Hair follicular keratinocyte (primary cell): ENCODE measurements around the gene RGN. TPM values are rescaled to one million over a fixed set of nuclear protein-coding genes. Genes with fewer than 3 reads are reported as not detected.

Source experiments
- total RNA-seq: library from RNA; depleted of rRNA; stranded (reverse); fragments of >200 nt; gene quantifications from 2 replicates; pipeline ENCODE4 v1.2.3, GENCODE V29; 2015

RGN gene
- 0.31 TPM in 1 of 2 replicates, not detected in the other for total RNA-seq

DNA sequence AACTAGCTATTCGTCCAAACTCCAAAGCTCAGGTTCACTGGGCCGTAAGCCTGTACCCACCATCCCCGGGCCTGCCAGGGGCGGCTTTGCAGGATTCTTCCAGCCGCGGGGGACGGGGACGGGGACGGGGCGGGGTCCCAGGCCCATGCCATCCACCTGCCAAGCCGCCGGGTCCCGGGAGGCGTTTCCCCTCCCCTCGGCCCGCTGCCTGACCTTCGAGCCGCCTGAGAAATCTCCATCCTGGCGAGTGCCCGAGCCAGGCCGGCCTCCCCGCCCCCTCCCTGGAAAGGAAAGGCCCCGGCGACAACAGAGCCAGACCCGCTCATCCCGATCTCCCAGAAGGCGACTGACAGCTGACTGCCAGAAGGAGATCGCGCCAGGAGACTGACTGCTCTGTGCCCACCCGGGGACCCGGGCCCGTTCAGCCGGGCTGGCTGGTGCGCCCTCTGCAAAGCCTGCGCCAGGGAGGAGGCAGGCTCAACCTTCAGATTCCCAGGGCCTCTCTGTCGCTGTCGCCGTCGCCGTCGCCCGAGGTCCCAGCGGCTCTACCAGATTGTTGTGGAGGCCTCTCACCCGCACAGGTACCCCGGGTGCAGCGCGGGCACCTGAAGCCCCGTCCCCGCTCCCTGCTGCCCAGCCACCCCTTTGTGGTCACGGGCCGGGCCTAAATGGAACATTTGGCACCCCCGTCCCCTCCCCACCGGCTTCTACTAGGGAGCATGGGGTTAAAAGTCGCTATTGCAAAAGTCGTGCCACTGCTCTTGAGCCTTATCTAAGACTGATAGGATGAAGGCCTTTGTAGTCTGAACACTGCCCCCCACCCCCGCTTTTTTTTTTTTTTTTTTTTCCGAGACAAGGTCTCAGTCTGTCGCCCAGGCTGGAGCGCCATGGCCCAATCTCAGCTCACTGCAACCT, at the start of gene RGN:
Gene RGN, plus strand, starts transcription at position 315 of the 915 bp plus-strand sequence. CDS start 2,702 bp downstream, outside the sequence.

Other genes starting within 250 kb of the RGN start
- 11.2 and 13.3 TPM in 2 replicates for gene RP2, start 241.4 kb upstream of the RGN start, total RNA-seq
- 4.7 and 4.9 TPM in 2 replicates for gene JADE3, start 166.0 kb upstream of the RGN start, total RNA-seq
- 71.9 and 75.3 TPM in 2 replicates for gene NDUFB11, start 66.3 kb downstream of the RGN start, total RNA-seq
- 37.2 and 45.5 TPM in 2 replicates for gene RBM10, start 66.8 kb downstream of the RGN start, total RNA-seq
- 154 and 170 TPM in 2 replicates for gene UBA1, start 115.4 kb downstream of the RGN start, total RNA-seq
- 102 and 119 TPM in 2 replicates for gene CDK16, start 140.2 kb downstream of the RGN start, total RNA-seq
- gene USP11, start 154.6 kb downstream of the RGN start, total RNA-seq: 10.6 and 15.3 TPM in 2 replicates